ENCODE measurements around the gene NXPH1.

The NXPH1 gene
- total RNA-seq: 0 reads per million in 4 donors

DNA sequence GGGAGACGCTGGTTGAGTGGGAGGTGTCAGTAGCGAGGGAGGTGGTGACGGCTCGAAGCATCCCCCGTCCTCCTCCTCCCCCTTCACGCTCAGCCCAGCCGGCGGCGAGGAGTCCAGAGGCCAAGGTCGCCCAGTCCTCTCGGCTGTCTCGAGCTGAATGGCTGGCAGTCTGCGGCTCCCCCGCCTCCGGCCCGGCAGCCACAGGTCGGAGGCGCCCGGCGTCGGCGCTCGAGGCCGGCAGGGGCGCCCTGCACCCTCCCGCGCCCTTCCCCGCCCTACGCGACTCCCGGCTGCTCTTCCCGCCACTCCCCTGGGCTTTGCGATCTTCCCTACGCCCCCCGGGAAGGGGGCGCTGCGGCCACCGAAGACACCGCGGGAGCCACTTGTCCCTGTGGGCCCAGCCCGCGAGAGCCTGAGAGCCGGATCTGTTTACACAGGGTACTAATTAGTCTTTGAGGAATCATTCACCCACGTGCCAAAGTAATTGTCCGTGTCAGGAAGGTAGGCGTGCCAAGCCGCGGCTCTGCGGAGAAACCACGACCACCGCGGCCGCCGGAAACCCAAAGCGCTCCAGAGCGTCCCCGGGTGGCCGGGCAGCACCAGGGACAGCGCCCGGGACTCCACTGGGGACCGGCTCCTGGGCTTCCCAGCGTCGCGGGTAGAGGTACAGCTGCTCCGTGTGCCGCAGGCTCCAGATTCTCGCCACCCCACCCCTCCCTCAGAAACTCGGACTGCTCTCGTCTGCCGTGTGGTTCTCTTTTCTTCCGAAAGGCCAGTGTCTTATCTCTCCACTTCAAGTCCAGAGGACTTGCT is at the start of gene NXPH1:
Gene NXPH1 (plus strand): TSS at position 133 of the 813 bp plus-strand sequence.
- DNase-seq: no peak

DNA sequence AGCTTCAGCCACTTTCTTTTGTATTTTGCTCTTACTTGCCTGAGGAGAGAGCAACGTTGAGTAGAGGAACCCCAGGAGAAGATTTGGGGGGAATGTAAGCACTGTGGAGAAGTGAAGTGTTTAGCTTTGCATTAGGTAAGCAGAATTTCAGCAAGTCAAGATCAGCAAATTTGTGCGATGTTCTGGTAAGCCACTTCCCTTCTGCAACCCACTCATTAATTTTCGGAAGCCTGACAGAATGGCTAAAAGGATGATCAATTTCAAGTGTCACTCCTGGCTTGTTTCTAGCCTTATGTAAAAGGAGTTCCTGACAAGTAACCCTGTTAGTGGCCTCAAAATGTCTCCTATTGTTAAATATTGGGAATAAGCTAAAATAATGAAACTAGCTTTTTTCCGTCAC is 48.5 kb upstream of the NXPH1 start:
- DNase-seq: no peak

DNA sequence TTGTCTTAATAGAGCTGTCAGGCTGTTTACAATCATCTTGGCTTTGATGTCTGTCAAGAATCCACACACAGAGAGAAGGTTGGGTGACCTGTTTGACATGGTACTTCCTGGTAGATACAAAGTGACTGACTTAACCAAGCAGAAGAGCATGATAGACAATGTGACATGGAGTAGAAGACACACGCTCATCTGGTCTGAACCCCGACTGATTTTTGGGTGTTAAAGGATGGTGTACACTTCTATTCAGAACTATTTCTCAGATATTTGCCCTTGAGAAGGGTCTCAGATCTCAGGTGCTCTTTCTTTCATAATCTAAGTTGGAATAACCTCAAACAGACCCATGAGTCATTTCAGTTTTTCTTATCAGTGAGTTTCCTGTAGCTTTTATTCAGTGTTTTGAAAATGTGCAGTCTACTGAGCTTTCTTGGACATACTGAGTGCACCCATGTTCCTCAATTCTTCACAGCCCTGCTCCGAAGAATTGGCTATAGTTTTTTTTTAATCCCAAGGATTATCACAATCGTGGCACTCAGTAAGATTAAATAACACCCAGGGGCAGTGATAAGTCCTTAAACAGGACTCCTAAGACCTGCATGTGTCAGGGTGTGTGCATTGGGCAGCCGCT is 46.4 kb upstream of the NXPH1 start:
- peak in 1 of 5 donors; percentile 9 for DNase-seq

DNA sequence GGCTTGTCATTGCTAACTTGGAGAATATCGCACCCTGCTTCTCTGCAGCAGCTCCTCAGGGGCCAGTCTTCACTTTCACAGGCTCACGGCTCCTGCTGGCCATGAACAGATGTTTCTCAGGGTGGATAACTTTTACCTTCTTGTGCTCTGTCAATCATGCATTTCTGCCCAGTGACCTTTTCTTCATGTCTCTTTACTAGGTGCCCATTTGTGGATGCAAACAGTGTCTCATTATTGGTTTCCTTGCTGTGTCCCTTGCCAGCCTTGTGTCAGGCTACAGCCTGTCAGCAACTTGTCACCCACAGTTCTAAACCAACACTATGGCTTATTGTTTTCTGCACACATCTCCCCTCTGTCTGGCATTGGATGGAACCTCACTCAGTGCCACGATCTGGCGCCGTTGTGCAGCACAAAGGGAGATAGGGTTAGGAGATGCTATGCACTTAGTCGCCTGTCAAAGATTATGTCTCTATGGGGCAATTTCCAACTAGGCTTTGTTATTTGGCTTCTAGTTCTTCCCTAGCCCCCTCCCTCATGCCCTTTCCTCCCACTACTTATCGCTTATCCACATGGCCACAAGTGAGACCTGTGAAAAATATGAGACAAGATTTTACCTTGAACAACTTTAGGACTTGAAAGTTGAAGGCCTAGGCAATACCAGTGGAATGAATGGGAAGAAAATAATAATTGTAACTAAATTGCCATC is 45.7 kb upstream of the NXPH1 start:
- no peak for DNase-seq

DNA sequence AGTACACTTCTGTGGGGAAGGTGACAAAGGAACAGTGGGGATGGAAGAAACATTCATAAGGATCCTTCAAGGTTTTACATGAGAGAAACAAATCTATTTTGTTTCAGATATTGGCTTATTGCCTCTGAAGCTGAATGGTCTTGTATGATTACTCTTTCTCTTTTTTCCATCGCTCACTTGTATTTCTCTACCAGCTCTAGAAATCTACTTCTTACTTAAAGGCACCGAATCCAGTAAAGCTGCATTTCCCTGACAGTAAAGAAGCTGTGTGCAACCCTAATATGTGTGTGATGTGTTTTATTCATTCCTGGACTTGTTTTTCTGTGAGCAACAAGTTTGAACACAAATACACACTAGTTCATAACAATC is 45.2 kb upstream of the NXPH1 start:
- no peak for DNase-seq

DNA sequence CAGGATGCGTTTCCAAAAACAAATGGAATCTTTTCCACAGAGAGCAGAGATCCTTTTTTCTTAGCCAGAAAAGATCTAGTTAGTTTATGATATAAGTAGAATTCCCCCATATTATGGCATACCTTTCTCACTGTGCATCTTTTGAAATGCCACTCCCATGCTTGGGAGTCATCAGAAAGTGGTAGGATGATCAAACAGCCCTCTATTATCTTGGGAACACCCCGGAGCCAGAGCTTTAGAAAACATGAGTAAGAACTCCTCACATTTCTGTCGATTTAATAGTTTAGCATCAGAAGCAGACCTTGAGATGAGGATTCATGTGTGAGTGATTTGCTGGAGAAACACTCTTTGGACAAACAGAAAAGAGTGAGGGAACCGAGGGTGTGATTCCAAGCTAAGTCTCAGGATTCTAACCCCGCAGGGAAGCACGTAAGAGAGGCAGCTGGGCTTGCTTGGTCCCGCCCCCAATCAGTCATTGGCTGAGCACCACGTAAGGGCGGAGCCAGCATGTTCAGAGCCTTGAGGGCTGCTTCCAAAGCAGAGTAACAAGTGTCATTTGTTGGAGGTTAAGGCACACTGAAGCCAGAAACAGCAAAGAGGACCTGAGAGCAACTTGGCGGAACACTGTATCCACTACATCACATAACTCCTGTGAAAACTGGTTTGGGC is 43.7 kb upstream of the NXPH1 start:
- DNase-seq: no peak

DNA sequence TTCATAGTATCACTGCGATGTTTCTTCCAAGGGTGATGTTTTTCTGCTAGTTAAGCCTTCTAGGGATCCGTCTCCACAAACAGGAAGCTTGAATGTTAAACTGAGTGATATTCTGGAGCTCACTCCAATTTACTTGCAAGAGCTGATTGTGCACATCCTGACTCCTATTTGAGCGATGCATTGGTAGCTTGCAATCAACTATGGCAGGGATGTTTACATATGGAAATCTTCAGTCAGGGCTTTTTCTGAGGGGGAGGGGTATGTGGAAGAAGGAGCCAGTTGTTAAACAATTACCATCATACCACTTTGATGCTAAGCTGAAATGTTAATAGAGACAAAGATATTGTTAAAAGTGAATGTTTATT is 43.2 kb upstream of the NXPH1 start:
- DNase-seq: no peak

DNA sequence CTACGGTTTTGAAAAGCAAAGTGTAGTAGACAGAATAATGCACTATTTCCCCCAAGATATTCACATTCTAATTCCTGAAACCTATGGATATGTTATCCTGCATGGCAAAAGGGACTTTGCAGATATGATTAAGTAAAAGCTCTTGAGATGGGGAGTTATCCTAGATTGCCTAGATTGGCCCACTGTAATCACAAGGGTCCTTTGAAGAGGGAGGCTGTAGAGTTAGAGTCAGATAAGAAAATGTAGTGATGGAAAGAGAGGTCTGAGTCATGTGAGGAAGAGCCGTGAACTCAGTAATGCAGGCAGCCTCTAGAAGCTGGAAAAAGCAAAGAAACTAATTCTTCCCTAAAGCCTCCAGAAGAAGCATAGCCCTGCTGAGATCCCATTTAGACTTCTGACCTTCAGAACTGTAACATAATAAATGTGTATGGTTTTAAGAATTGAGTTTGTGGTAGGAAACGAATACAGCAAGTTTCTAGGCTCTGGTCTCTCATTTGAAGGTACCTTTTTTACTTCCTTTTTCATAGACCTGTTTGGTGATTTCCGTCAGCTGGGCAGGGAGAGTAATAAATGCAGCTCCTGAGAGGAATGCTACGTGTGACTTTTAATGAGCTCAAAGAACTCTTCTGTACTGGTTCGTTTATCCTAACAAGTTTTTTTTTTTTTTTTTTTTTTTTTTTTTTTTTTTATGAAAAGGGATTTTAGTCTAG is 41.9 kb upstream of the NXPH1 start:
- no peak for DNase-seq

DNA sequence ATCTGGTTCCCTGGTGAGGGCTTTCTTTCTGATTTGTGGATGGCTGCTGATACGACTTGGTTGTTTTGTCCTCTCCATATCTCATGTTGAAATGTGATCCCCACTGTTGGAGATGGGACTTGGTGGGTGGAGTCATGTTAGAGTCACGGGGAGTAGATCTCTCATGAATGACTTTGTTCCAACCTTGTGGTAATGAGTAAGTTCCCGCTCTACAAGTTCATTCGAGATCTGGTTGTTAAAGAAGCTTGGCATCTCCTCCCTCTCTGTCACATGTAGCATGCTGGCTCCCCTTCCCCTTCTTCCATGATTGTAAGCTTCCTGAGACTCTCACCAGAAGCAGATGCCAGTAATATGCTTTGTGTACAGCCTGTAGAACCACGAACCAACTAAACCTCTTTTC is 37.1 kb upstream of the NXPH1 start:
- no peak for DNase-seq

DNA sequence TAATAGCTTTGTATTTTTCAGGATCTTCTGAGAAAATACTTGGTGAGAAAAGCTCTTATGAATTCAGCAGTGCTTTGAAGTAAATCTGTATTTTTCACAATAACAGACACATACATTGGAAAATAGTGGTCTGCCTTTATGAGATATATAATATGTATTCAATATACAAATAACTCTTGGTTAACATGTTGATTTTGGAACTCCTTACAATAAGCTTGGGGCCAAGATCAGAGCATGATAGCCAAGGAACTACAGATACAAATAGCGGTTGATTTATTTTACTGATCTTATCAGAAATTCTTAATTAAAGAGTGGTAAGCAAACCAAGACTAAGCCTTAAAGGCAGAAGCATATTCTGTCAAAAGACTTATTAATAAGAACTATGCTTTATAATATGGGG is 24.5 kb upstream of the NXPH1 start:
- no peak for DNase-seq

DNA sequence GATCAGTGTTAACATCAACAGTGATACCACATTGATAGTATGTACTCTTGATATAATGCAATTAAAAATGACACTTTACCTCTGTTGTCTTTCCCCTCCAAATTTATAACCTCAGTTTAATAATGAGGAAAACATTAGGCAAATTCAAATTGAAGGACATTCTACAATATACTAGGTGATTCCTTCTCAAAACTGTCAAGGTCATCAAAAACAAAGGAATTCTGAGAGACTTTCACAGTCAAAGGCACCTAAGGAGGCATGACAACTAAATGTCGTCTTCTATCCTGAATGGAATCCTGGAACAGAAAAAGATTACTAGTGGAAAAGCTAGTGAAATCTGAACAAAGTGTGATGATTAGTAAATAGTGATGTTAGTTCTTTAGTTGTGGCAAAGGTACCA is 22.3 kb upstream of the NXPH1 start:
- no peak for DNase-seq

DNA sequence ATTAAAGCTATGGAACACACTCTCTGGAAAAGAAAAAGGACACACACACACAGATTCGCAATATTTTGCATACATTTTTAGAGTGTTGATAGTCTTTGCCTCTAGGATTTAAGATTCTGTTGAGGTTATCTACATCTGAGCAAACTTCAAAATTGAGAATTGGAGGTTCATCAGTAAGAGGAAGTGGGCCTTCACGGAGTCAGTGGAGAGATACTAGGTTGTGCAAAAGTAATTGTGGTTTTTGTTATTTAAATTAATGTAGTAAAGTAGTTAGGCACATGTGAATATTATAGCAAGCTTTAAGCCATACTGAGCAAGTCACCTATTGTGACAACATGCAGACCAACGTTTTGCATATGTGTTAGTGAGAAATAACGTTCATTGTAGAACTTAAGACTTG is 19.8 kb upstream of the NXPH1 start:
- no peak for DNase-seq

DNA sequence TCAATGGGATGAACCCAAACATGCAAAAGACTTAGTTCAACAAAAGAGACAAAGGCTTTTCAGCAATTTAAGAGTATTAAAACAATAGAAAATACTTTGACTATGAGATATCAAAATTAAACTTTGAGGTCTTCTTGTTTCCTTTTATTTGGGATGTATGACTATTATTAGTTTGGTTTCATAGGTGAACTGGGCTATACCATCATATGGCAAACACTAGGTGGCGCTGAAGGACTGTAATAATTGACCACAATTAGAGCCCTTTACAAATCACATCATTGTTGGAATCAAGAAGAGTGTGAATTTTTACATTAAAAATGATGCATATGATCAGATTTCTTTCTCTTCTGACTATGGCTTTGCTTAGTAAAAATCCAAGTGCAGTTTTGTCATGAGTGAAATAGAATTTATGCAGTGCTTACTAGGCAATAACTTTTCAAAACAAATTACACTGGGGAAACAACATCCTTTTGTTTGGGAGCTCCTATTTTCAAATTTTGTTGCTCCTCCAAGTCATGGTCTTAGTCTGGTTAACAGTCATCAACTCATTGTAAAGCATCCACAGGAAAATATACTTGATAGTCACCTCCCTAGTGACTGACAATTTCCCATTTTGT is 14.7 kb upstream of the NXPH1 start:
- DNase-seq: peak in 4 of 5 donors; percentile 19 to 48 (median 30)

DNA sequence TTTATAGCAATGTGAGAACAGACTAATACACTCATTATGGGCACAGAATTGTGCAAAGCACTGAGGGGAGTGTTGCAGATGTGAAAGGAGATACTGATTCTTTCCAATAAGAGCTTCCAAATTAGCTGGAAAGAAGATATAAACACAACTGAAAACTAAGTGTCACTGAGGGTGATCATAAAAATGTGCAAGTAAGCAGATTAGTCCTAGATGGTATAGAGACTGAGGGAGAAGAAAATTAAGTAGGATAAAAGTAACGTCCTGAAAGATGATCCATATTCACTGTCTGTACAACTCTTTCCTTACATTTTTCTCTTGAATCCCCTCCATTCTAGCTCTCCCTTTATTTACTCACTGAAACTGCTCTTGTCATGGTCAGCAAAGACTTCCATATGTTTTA is 11.2 kb upstream of the NXPH1 start:
- no peak for DNase-seq

DNA sequence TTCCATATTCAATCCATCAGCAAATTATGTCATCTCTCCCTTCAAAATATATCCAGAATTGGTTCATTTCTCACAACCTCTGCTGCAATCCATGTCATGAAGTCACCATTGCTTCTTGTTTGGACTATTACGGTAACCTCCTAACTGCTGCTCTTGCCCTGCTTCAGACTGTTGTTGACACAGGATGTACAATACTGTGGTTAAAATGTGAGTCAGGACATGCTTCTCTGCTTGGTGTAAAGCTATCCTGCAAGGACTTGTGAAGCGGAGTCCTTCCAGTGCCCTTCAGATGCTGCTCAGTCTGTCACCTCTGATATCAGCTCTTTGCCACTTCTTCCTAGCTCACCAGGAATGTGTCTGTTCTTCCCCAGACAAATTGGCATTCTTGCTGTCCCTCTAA is 10.4 kb upstream of the NXPH1 start:
- DNase-seq: no peak

DNA sequence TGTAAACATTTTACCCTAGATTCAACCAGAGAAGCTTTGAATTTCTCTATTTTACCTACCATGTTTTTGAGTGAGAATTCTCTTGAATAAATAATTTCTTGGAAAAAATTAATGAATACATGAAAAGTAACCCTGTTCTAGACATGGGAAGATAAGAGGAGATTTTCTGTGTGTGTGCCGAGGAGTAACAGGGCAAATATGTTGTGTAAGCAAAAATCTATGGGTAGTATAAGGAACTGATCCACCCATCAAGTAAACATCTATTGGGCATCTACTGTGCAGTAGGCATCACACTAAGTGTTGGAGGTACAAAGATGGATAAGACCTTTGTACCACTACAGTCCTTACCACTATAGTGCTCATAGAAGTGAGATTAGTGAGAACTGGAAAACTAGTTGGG is 8.2 kb upstream of the NXPH1 start:
- DNase-seq: no peak

DNA sequence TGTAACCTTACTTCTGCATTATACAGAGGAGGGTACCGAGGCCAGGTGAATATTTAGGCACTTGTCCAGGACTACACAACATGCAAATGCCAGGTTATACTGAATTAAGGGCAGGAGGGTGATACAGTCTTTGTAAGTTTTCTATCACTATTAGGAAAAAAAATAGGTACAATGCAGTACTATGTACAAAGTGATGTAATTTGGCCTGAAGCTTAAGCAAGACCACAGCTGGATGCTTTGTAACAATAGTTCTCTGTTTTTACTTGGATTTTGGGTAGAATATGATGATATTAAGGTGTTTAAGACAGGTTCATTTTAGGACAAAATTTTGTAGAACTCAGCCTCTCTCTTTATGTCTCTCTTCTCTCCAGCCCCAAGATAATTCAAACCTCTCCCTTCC is 2.8 kb upstream of the NXPH1 start:
- DNase-seq: no peak

DNA sequence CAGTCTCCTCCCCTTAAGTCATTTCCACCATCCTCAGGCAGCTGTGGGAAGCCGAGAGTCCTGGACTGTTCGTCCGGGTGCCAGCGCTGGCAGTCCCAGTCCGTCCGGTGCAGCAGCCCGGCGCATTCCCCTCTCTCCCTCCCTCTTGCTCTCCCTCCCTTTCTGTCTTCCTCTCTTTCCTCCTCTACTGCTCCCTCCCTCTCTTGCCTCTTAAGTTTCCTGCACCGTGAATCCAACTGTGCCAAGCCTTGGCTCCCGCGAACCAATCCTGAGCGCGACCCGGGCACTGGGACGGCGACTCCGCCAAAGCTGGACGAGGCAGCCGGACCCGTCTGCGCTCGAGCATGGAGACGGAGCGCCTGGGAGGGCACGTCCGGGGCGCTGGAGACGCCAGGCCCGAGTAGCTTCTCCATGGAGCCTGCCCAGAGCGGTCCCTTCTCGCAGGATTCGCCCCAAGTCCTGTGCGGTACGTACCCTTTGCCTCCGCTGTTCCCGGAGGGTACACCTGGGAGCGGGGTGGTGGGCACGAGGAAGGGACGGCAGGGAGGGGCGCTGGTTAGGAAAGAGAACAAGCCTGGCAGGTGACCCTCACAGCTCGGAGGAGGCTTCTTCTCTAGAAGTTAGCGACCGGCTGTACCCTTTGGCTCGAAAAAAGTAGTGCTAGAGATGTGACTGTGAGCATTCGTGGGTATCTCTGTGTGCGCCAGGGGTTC is 1.0 kb downstream of the NXPH1 start:
- no peak for DNase-seq

DNA sequence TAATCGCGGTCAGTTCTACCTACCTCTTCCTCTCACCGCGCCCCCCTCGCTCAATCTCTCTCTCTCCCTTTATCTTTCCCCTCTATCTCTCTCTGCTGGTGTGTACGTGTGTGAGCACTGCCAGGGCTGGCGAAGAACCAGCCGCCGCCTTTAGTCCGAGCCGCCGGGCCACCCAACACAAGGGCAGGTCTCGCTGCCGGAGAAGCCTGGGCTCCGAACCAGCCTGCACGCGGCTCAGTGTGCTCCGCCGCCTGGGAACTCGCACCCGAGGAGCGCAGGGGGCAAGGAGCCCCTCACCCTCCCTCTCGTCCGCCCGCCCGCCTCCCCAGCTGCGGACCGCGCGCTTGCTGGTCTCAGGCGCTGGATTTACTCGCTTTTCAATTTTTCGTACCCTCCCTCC is 1.7 kb downstream of the NXPH1 start:
- DNase-seq: no peak

DNA sequence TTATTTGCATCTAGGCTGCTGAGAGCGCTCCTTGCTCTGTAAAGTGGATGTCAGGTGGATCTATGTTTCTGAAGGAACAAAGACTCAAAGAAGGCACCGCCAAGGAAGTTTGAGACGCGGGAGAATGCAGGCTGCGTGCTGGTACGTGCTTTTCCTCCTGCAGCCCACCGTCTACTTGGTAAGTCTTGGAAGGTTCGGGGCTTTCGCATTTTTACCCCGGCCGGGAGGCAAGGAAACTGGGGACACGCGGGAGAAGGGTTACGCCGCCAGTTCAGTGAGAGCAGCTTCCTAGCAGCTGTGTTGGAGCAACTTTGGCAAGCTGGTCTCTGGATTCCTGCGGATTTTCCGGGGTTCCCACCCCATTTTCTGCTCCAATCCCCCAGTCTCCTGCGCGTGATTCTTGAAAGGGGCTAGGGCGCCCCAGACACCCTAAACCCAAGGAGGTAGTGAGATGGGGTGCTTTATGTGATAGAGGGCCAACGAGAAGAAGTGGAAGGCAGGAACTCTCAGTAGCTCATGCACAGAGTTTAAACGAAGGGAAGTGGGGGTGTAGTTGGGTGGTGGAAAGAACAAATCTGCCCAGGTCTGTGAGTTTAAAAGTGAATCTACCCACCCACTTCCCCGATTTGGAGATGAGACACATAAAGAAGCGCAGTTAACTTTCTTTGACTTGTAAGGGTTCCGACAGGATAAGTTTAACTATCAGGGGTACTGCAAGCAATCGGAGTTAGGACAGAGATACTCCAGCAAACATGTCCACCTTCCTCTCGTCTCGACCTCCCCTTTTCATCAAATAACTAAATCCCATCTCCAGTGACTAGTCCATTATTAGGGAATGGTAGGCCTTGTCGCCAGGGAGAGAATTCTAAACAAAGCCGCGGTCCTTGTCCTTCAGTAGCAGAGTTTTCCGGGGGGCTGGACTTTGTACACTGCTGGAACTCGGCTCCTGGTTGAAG is 2.5 kb downstream of the NXPH1 start:
- DNase-seq: no peak
